ENCODE data around the gene GNS. TPM values are rescaled to one million over a fixed set of nuclear protein-coding genes. Genes with fewer than 3 reads are reported as not detected.

The GNS gene
- total RNA-seq, 1 donor from 2014 or later = 137 TPM

DNA sequence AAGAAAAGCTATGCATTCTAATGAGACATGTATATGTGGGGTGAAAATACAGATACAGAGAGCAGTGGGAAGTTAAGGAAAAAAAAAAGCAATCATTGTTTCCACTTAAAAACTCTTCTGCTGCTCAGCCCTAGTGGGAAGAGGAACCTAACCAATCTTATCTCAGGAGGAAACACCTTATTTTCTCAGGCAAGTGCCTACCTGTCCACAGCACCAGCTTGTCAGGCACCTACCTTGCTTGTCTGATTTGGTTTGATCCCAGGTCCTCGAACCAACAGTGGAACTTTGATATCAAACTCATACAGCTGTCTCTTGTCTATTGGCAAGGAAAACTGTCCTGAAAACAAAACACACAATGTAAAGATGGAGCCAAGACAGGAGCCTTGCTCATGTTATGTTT, 22.4 kb downstream of the GNS start:
- DNase-seq (ENCODE audit: low spot score) = no peak

- no peak for DNase-seq (ENCODE audit: low spot score)
Measured at GRCh38 chr12:64735442-64735841, 23.8 kb downstream of the GNS start.

DNA sequence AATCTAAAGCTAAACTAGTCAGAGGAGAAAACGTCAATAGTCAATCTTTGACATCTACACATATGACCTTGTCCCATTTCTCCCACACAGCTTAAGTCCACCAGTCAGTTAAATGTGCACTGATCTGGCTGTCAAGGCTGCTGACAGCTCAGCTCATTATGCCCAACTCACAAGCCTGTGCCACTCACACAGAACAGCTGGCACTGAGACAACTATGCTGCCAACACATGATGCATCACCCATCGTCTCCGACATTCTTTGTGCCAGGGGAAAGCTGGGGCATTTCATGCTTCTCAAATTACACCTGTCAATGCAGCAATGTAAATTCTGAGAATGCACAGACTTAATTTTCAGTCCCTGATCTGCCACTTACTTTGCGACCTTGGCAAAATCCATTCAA, 25.3 kb downstream of the GNS start:
- peak; percentile 53 for DNase-seq (ENCODE audit: low spot score)

GRCh38 chr12:64731683-64732082, 27.5 kb downstream of the GNS start:
- no peak for DNase-seq (ENCODE audit: low spot score)

GRCh38 chr12:64730588-64730969, 28.6 kb downstream of the GNS start:
- no peak for DNase-seq (ENCODE audit: low spot score)

GRCh38 chr12:64729909-64730587, 29.2 kb downstream of the GNS start:
- no peak for DNase-seq (ENCODE audit: low spot score)

DNA sequence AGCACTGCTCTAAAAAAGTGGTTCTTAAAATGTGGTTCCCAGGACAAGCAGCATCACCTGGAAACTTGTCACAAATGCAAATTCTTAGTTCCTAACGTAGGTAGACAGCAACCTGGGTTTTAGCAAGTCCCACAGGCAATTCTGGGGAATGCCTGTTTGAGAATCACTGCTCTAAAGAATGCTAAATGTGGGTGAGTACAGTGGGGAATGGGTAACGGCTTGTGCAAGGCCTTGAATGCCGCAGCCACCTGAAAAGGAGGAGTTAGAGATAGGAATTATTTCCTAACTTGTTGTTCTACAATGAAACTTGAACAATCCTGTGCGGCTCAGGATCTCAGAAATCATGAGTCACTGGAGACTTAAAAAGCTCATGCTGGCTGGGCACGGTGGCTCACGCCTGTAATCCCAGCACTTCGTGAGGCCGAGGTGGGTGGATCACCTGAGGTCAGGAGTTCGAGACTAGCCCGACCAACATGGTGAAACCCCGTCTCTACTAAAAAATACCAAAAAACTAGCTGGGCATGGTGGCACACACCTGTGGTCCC, 34.9 kb downstream of the GNS start:
- no peak for DNase-seq (ENCODE audit: low spot score)

DNA sequence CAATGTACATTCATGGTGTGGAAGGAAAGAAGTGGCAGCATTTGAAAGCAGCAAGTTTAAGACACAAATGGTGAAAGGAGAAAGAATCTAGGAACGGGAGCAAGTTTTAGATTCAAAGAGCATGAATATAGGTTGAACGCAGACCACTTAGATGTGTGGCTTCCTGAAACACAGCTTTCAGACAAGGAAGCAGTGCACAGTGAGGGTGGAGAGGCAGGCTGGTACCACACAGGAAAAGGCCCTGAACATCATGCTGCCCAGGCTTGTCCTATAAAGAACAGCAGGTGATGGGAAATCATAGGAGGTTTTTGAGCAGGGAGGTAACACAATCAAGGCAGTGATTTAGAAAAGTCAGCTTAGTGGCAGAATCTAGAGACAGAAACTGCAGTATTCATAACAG, 35.6 kb downstream of the GNS start:
- DNase-seq (ENCODE audit: low spot score) = no peak

- no peak for DNase-seq (ENCODE audit: low spot score)
Measured at GRCh38 chr12:64722835-64723234, 36.4 kb downstream of the GNS start.

GRCh38 chr12:64720884-64721283, 38.3 kb downstream of the GNS start:
- no peak for DNase-seq (ENCODE audit: low spot score)

GRCh38 chr12:64718649-64719048, 40.6 kb downstream of the GNS start:
- DNase-seq (ENCODE audit: low spot score) = no peak

- DNase-seq (ENCODE audit: low spot score) = no peak
Measured at GRCh38 chr12:64716839-64717455, 42.3 kb downstream of the GNS start.

DNA sequence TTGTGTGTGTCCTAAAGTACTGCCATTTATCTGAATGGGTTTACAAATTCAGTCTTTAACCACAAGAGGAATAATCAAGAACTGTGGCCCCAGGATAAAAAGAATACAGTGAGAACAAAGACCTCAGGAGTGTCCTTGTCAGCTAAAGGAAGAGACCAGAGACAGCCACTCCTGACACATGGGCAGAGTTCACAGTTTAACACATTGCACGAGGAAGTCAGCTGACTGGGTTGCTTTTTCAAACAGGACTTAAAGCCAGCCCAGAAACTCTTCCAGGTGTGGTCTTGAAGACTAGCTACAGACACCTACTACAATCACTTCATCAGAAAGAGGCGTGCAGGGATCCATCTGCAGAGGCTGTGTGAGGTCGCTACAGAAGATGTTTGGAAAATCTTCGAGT, 42.8 kb downstream of the GNS start:
- no peak for DNase-seq (ENCODE audit: low spot score)

GRCh38 chr12:64714551-64714968, 44.6 kb downstream of the GNS start:
- DNase-seq (ENCODE audit: low spot score) = no peak

GRCh38 chr12:64713376-64713775, 45.8 kb downstream of the GNS start:
- no peak for DNase-seq (ENCODE audit: low spot score)

DNA sequence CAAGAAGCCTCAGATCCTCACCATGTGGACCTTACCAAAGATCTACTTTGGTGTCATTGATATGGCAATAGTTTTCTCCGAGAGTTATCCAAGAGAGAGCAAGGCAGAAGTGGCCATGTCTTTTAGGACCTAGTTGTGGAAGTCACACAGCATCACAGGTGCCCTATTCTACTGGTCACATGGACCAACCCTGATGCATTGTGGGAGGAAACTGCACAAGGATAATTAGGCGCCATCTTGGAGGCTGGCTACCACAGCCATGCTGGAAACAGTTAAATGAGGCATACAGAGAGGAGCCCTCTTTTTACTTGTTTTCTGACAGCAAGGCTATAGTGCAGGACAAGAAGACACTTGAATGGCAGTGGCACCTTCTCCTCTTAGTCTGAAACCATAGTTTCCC, 49.8 kb downstream of the GNS start:
- no peak for DNase-seq (ENCODE audit: low spot score)

GRCh38 chr12:64707926-64708325, 51.3 kb downstream of the GNS start:
- DNase-seq (ENCODE audit: low spot score) = no peak

GRCh38 chr12:64707362-64707761, 51.8 kb downstream of the GNS start:
- no peak for DNase-seq (ENCODE audit: low spot score)

DNA sequence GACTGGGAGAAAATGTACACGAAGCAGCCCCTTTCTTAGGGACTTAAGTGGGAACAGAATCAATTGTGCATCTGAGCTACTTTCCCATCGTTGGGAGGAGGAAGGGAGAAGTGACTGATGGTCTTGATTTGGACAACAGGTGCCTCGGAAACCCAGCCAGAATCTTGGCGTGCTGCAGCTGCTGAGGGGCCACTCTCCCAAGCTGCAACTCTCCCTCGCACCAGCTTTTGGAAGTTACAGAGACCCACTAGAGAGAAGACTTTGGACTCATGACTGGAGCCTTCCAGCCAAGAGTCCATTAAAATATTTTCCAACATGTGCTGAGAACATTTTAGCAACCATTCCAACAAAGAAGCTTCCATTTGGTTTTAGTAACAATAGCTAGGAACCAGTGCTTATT, 52.3 kb downstream of the GNS start:
- DNase-seq (ENCODE audit: low spot score) = no peak

DNA sequence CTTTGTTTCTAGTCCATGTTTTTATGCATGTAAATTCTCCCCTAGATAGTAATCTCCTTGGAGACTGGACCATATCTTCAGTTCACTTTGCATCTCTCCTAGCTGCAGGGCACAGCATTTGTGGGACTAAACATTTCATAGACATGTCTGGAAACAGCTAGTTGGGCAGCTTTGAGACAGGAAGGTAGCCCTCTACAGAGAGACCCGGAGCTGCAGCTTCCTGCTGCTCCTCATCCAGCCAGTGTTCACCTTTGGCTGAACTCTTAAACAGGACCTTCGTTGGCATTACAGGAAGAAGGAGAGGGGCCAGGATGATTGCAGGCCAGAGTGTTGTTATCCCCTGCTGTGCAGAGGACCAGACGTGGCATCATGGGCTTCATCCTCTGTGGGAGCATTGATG, 52.9 kb downstream of the GNS start:
- DNase-seq (ENCODE audit: low spot score) = no peak

DNA sequence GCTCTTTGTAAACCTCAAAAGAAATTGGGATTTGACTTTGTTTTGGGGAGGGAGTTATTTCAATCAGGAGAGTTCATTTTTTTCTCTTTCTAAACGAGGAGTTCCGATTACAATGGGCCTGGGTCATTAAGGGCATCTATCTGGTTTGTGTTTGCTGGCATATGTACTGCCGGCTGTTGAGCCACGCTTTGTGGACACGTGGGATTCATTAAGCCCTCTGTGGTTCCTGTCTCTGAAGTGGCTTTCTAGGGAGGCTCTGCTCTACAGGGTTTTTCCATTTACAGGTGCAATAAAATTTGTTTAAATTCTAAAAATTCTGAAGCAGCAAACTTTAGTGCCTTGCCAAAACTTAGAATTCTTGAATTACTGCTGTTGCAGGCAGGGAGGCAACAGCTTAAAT, 57.9 kb downstream of the GNS start:
- no peak for DNase-seq (ENCODE audit: low spot score)

GRCh38 chr12:64700532-64700931, 58.7 kb downstream of the GNS start:
- no peak for DNase-seq (ENCODE audit: low spot score)

GRCh38 chr12:64699504-64700115, 59.6 kb downstream of the GNS start:
- no peak for DNase-seq (ENCODE audit: low spot score)

All from ureter (tissue), 1 donor.